CD4-positive, alpha-beta T cell (primary cell): Measurements from ENCODE around the gene TLE6. TPM values are rescaled to one million over a fixed set of nuclear protein-coding genes. Genes with fewer than 3 reads are reported as not detected.

Experiments used
- ATAC-seq: fragments of 200-7000 bp; cut with Tn5 transposase; one replicate; pipeline ENCODE4 v1.10.0; 2022; ENCODE audit warnings: mild to moderate bottlenecking; ENCODE audit not compliant: poor library complexity
- CTCF ChIA-PET: fragments of 350-600 bp; sonication (Branson Sonifier 250); formaldehyde crosslinking; loops from one replicate; lab custom pipeline; 2021; ENCODE audit warnings: antibody characterized with exemption, inconsistent platforms; lab: Charles Lee
- POLR2A ChIA-PET: fragments of 350-600 bp; sonication (Branson Sonifier 250); formaldehyde crosslinking; loops from one replicate; lab custom pipeline; 2021; ENCODE audit warnings: antibody characterized with exemption, inconsistent platforms; lab: Charles Lee
- DNase-seq, 14 experiments: peaks; one replicate each; pipeline ENCODE4 v3.0.0-alpha.2; 2013 to 2020; ENCODE audit warnings: mixed read lengths in 2 of 14
- H3K27ac ChIP-seq, 2 donors: one replicate each; pipeline versions ENCODE4 v1.5.1 to v1.7.0; 2013; ENCODE audit warnings: low read length in 2 of 2, low read depth in 1 of 2, mild to moderate bottlenecking in 1 of 2
- H3K27me3 ChIP-seq, 2 experiments: 1 replicate in 1 of 2; 2 replicates in 1 of 2; pipeline versions ENCODE4 v1.6.1 to v1.7.0; 2013; ENCODE audit warnings: low read length in 2 of 2, control low read depth in 1 of 2, mild to moderate bottlenecking in 1 of 2, moderate library complexity in 1 of 2; ENCODE audit not compliant: insufficient read depth in 2 of 2, control insufficient read depth in 1 of 2
- H3K36me3 ChIP-seq: one replicate; pipeline ENCODE4 v1.6.1; 2013; ENCODE audit warnings: low read length, control low read depth; ENCODE audit not compliant: insufficient read depth
- H3K4me1 ChIP-seq: one replicate; pipeline ENCODE4 v1.6.1; 2013; ENCODE audit warnings: low read length, control low read depth; ENCODE audit not compliant: insufficient read depth
- H3K4me3 ChIP-seq: one replicate; pipeline ENCODE4 v1.5.1; 2013; ENCODE audit warnings: mild to moderate bottlenecking, low read length, moderate library complexity
- H3K9me3 ChIP-seq, 2 experiments: 1 replicate in 1 of 2; 2 replicates in 1 of 2; pipeline versions ENCODE4 v1.6.1 to v1.7.0; 2013; ENCODE audit warnings: low read length in 2 of 2, mild to moderate bottlenecking in 2 of 2, control low read depth in 1 of 2, moderate library complexity in 1 of 2; ENCODE audit not compliant: control insufficient read depth in 1 of 2, insufficient read depth in 1 of 2
- H3K27ac Mint-ChIP-seq: one replicate; pipeline ENCODE4 v1.8.0; 2020; ENCODE audit warnings: mixed read lengths
- H3K27me3 Mint-ChIP-seq: one replicate; pipeline ENCODE4 v1.8.0; 2021; ENCODE audit warnings: mixed read lengths
- H3K36me3 Mint-ChIP-seq: one replicate; pipeline ENCODE4 v1.8.0; 2021; ENCODE audit warnings: low read depth, mixed read lengths
- H3K4me1 Mint-ChIP-seq: one replicate; pipeline ENCODE4 v1.8.0; 2021; ENCODE audit warnings: low read depth, mixed read lengths
- H3K4me3 Mint-ChIP-seq: one replicate; pipeline ENCODE4 v1.8.0; 2020; ENCODE audit warnings: mild to moderate bottlenecking, mixed read lengths
- H3K9me3 Mint-ChIP-seq: one replicate; pipeline ENCODE4 v1.8.0; 2020; ENCODE audit warnings: mixed read lengths
- intact Hi-C, 2 experiments: fragments of 100-400 bp; cut with DNase I in 1 of 2; cut with micrococcal nuclease in 1 of 2; formaldehyde crosslinking; loops; one replicate each; pipeline versions ENCODE4 v1.15.1 to v1.9.0; 2023 to 2025; cut with DNase I, micrococcal nuclease
- total RNA-seq, 174 experiments: library from RNA in 2 of 174; stranded (reverse) in 2 of 174; gene quantifications; one replicate each; pipeline ENCODE4 v1.2.3 and lab custom pipeline; 2021 to 2026
- TF ChIP-seq, protein P1 (sequence below): fragments of 200-600 bp; IDR thresholded peaks from one replicate; pipeline ENCODE4 v1.8.0; 2022; ENCODE audit warnings: antibody characterized with exemption, mild to moderate bottlenecking

The TLE6 gene
- total RNA-seq, 2 experiments from 2014 or later, result not detected

DNA sequence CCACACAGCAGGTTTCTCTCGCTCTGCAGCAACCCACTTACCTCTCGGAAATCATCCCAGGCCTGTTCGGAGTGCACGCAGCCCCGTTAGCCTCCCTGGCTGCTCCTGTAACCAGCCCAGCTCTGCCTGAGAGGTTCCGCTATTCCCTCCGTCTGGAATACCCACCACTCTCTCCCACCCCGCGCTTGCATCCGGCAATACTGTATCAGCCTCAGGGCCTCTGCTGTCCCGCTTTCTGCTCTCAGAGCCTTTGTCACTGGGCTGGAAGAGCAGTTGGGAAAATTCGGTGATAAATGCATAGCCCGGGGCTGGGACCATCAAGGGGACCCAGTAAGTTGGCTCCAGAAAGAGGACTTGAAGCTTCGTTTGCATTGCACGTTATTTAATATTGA is 759 bp upstream of the TLE6 start:
- ATAC-seq (no peak), DNase-seq (no peak)
- H3K36me3 ChIP-seq, result no peaks in the 10 kb centered on the region
- H3K27ac ChIP-seq, result no peak overlapping the region
- H3K4me1 ChIP-seq, result peaks cover 32% of the 10 kb centered on the region
- Mint-ChIP-seq H3K27me3 (peaks cover 9% of the 10 kb centered on the region), H3K9me3 (no peaks in the 10 kb centered on the region), H3K4me3 (peak overlapping the region; percentile 96), H3K36me3 (peaks cover 7% of the 10 kb centered on the region), H3K4me1 (peaks cover 17% of the 10 kb centered on the region), H3K27ac (peak overlapping the region; percentile 86)
- H3K9me3 ChIP-seq, result peaks cover 0 to 5% of the 10 kb centered on the region in 2 experiments
- H3K27me3 ChIP-seq, result peaks cover 3 to 6% of the 10 kb centered on the region in 2 experiments
- TF ChIP-seq, protein P1, sequence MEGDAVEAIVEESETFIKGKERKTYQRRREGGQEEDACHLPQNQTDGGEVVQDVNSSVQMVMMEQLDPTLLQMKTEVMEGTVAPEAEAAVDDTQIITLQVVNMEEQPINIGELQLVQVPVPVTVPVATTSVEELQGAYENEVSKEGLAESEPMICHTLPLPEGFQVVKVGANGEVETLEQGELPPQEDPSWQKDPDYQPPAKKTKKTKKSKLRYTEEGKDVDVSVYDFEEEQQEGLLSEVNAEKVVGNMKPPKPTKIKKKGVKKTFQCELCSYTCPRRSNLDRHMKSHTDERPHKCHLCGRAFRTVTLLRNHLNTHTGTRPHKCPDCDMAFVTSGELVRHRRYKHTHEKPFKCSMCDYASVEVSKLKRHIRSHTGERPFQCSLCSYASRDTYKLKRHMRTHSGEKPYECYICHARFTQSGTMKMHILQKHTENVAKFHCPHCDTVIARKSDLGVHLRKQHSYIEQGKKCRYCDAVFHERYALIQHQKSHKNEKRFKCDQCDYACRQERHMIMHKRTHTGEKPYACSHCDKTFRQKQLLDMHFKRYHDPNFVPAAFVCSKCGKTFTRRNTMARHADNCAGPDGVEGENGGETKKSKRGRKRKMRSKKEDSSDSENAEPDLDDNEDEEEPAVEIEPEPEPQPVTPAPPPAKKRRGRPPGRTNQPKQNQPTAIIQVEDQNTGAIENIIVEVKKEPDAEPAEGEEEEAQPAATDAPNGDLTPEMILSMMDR, result no peak
- peak overlapping the region; percentile 66 for H3K4me3 ChIP-seq
- CTCF ChIA-PET, result interaction anchor here (1.5 kb wide), 1 partner anchor 127 kb away, joined by 4 read pairs; no protein-coding TSS in a partner anchor
- intact Hi-C loops, result loop anchor here in 1 of 2 experiments (10.0 kb wide), 1 partner anchor 58 kb away; no protein-coding TSS in a partner anchor
- POLR2A ChIA-PET, result interaction anchor here (1.1 to 2.7 kb wide), 4 partner anchors 26 to 84 kb away, joined by 3 to 25 read pairs (median 10); no protein-coding TSS in a partner anchor

DNA sequence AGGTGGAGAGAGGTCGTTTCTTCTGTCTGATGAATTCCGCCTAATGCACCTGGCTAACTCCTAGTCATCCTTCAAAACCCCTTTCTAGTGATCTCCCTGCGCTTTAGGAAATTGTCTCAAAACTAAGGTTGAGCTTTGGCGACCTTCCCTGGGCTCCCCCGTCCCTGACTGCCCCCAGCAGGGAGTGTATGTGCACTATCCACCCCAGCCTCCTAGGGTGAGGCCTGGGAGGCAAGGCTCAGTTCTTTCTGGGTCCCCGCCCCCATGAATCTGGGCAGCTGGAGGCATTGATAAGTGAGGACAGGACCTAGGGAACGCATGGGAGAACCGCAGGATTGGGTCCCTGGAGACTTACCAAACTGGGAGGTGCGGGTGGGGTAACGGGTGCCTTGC is 378 bp downstream of the TLE6 start:
- H3K27me3 Mint-ChIP-seq, result peaks cover 14% of the 10 kb centered on the region
- DNase-seq, result peak in 2 of 14 experiments; percentile 14 to 35
- H3K9me3 Mint-ChIP-seq, result no peaks in the 10 kb centered on the region
- peaks cover 7% of the 10 kb centered on the region for H3K36me3 Mint-ChIP-seq
- ChIA-PET POLR2A (interaction anchor here (0.6 to 2.7 kb wide), 6 partner anchors 27 to 1103 kb away, joined by 3 to 25 read pairs (median 4); no protein-coding TSS in a partner anchor), CTCF (interaction anchor here (1.5 kb wide), 1 partner anchor 126 kb away, joined by 4 read pairs; no protein-coding TSS in a partner anchor)
- Histone ChIP-seq H3K36me3 (no peaks in the 10 kb centered on the region), H3K9me3 (peaks cover 0 to 5% of the 10 kb centered on the region in 2 experiments), H3K27me3 (peaks cover 3 to 6% of the 10 kb centered on the region in 2 experiments), H3K27ac (no peak overlapping the region), H3K4me3 (peak overlapping the region; percentile 16), H3K4me1 (peaks cover 32% of the 10 kb centered on the region)
- peak overlapping the region; percentile 86 for H3K27ac Mint-ChIP-seq
- TF ChIP-seq, protein P1, result no peak
- no peak for ATAC-seq
- intact Hi-C loops, result loop anchor here (1.0 to 10.0 kb wide), 3 partner anchors 57 to 84 kb away; no protein-coding TSS in a partner anchor
- H3K4me3 Mint-ChIP-seq, result peak overlapping the region; percentile 63
- peaks cover 17% of the 10 kb centered on the region for H3K4me1 Mint-ChIP-seq

DNA sequence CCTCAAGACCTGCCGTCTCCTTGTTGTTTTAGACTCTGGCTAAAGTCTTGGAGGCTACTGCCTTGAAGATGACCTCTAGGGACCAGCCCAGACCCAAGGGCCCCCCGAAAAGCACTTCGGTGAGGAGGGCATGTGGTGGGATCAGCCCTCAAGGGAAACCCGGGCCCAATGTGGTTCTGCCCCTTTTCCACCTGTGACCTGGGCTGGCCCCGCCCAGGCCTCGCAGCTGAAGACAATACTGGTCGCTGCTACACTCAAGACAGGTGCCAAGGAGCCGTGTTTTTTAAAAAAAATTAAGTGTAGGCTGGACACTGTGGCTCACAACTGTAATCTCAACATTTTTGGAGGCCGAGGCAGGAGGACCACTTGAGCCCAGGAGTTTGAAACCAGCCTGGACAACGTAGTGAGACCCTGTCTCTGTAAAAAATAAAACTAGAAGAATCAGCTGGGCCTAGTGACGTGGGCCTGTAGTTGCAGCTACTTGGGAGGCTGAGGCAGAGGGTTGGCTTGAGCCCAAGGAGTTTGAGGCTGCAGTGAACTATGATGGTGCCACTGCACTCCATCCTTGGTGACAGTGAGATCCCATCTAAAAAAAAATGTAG is 903 bp downstream of the TLE6 start:
- Histone ChIP-seq H3K27me3 (peaks cover 3 to 8% of the 10 kb centered on the region in 2 experiments), H3K4me1 (peaks cover 32% of the 10 kb centered on the region), H3K4me3 (no peak overlapping the region), H3K36me3 (no peaks in the 10 kb centered on the region), H3K9me3 (peaks cover 0 to 5% of the 10 kb centered on the region in 2 experiments), H3K27ac (no peak overlapping the region)
- Mint-ChIP-seq H3K9me3 (no peaks in the 10 kb centered on the region), H3K4me3 (no peak overlapping the region), H3K4me1 (peaks cover 17% of the 10 kb centered on the region), H3K27ac (no peak overlapping the region), H3K27me3 (peaks cover 17% of the 10 kb centered on the region), H3K36me3 (peaks cover 7% of the 10 kb centered on the region)
- ChIA-PET POLR2A (interaction anchor here (1.0 to 2.2 kb wide), 3 partner anchors 58 to 82 kb away, joined by 3 to 25 read pairs (median 3); no protein-coding TSS in a partner anchor), CTCF (interaction anchor here (1.5 kb wide), 1 partner anchor 126 kb away, joined by 4 read pairs; no protein-coding TSS in a partner anchor)
- DNase-seq (no peak), ATAC-seq (no peak)
- TF ChIP-seq, protein P1, result no peak
- intact Hi-C loops, result loop anchor here in 1 of 2 experiments (10.0 kb wide), 1 partner anchor 57 kb away; no protein-coding TSS in a partner anchor
